Stomach (tissue), 4 donors: Measurements from ENCODE around the gene SALL1.

Experiments used
- CTCF ChIP-seq, 7 experiments: fragments of 450-650 bp in 4 of 7; fragments of 200-600 bp in 3 of 7; sonication (generic) in 3 of 7; IDR thresholded peaks; one replicate each; pipeline ENCODE4 v1.5.1; 2016 to 2019; ENCODE audit warnings: antibody characterized with exemption in 7 of 7, control low read depth in 2 of 7, mild to moderate bottlenecking in 1 of 7
- POLR2A ChIP-seq, 4 donors: fragments of 450-650 bp; IDR thresholded peaks; one replicate each; pipeline ENCODE4 v1.6.1; 2016; ENCODE audit warnings: antibody characterized with exemption in 4 of 4, control low read depth in 2 of 4, mild to moderate bottlenecking in 1 of 4, moderate library complexity in 1 of 4
- POLR2AphosphoS5 ChIP-seq, 3 donors: sonication (generic); formaldehyde crosslinking; IDR thresholded peaks; one replicate each; pipeline ENCODE4 v1.6.1; 2016; ENCODE audit warnings: antibody characterized with exemption in 3 of 3

- TF ChIP-seq CTCF (IDR thresholded peaks at IDR 0.05) (no peak), POLR2A (IDR thresholded peaks at IDR 0.05) (no peak), POLR2AphosphoS5 (IDR thresholded peaks at IDR 0.05) (no peak)
These were observed 1.3 kb downstream of the SALL1 start for GRCh38 chr16:51149721-51150164.
